B cell (primary cell): ENCODE measurements around the gene MARVELD1. TPM values are rescaled to one million over a fixed set of nuclear protein-coding genes. Genes with fewer than 3 reads are reported as not detected.

Experiments
- ATAC-seq: fragments of 200-7000 bp; cut with Tn5 transposase; one replicate; pipeline ENCODE4 v1.10.0; 2021; ENCODE audit warnings: low read depth, mild to moderate bottlenecking, moderate number of reproducible peaks, moderate library complexity
- CTCF ChIA-PET: fragments of 350-600 bp; sonication (Branson Sonifier 250); formaldehyde crosslinking; loops from one replicate; lab custom pipeline; 2021; ENCODE audit warnings: antibody characterized with exemption, inconsistent platforms; lab: Charles Lee
- POLR2A ChIA-PET: fragments of 350-600 bp; sonication (Branson Sonifier 250); formaldehyde crosslinking; loops from one replicate; lab custom pipeline; 2021; ENCODE audit warnings: antibody characterized with exemption; lab: Charles Lee
- DNase-seq: peaks from one replicate; pipeline ENCODE4 v3.0.0; 2013
- H2AFZ ChIP-seq: 2 replicates; pipeline ENCODE4 v1.6.1; 2012; ENCODE audit warnings: mild to moderate bottlenecking, low read depth, low read length; ENCODE audit not compliant: insufficient read depth, poor library complexity, severe bottlenecking
- H3K27ac ChIP-seq, 2 donors: 1 replicate in 1 of 2; 2 replicates in 1 of 2; pipeline ENCODE4 v1.5.1; 2012 to 2013; ENCODE audit warnings: low read length in 2 of 2, mild to moderate bottlenecking in 2 of 2, moderate library complexity in 1 of 2
- H3K27me3 ChIP-seq, 4 experiments: fragments of 200-600 bp in 1 of 4; sonication (generic) in 1 of 4; replicated peaks in 1 of 4; 1 replicate in 2 of 4; 2 replicates in 2 of 4; pipeline versions ENCODE4 v1.6.1 to v1.7.0; 2013 to 2016; ENCODE audit warnings: low read length in 3 of 4, mild to moderate bottlenecking in 2 of 4, mixed read lengths in 1 of 4, moderate library complexity in 1 of 4; ENCODE audit not compliant: insufficient read depth in 4 of 4, control insufficient read depth in 3 of 4; ENCODE audit errors: control extremely low read depth in 1 of 4
- H3K36me3 ChIP-seq, 2 experiments: replicated peaks in 1 of 2; 1 replicate in 1 of 2; 2 replicates in 1 of 2; pipeline versions ENCODE4 v1.6.1 to v1.7.1; 2013; ENCODE audit warnings: low read length in 1 of 2; ENCODE audit not compliant: insufficient read depth in 2 of 2, control insufficient read depth in 1 of 2; ENCODE audit errors: control extremely low read depth in 1 of 2, extremely low read depth in 1 of 2
- H3K4me1 ChIP-seq, 2 donors: fragments of 200-600 bp in 1 of 2; sonication (generic) in 1 of 2; 1 replicate in 1 of 2; 2 replicates in 1 of 2; pipeline versions ENCODE4 v1.5.1 to v1.6.1; 2013 to 2017; ENCODE audit warnings: low read length in 2 of 2; ENCODE audit not compliant: control insufficient read depth in 2 of 2, insufficient read depth in 2 of 2
- H3K4me2 ChIP-seq: replicated peaks from 2 replicates; pipeline ENCODE3; 2012; ENCODE audit warnings: mild to moderate bottlenecking, low read depth, low read length; ENCODE audit not compliant: poor library complexity, severe bottlenecking
- H3K4me3 ChIP-seq, 5 experiments: fragments of 200-600 bp in 1 of 5; sonication (generic) in 1 of 5; 1 replicate in 3 of 5; 2 replicates in 2 of 5; pipeline versions ENCODE4 v1.5.1 to v1.7.0; 2011 to 2016; ENCODE audit warnings: low read length in 4 of 5, mild to moderate bottlenecking in 4 of 5, low read depth in 2 of 5, control low read depth in 1 of 5, moderate library complexity in 1 of 5; ENCODE audit not compliant: insufficient read depth in 1 of 5; ENCODE audit errors: control extremely low read depth in 1 of 5, extremely low read depth in 1 of 5
- H3K79me2 ChIP-seq: fragments of 200-600 bp; sonication (generic); one replicate; pipeline ENCODE4 v1.6.0; 2016; ENCODE audit warnings: low read length; ENCODE audit not compliant: control insufficient read depth, insufficient read depth
- H3K9ac ChIP-seq: fragments of 200-600 bp; sonication (generic); 2 replicates; pipeline ENCODE4 v1.6.1; 2017; ENCODE audit warnings: mild to moderate bottlenecking, low read length, moderate library complexity
- H3K9me3 ChIP-seq, 3 donors: one replicate each; pipeline versions ENCODE4 v1.6.1 to v1.7.1; 2013; ENCODE audit warnings: low read length in 2 of 3; ENCODE audit not compliant: control insufficient read depth in 2 of 3, insufficient read depth in 1 of 3; ENCODE audit errors: control extremely low read depth in 1 of 3
- H4K20me1 ChIP-seq: 2 replicates; pipeline ENCODE4 v1.6.0; 2012; ENCODE audit warnings: mild to moderate bottlenecking, low read length; ENCODE audit not compliant: insufficient read depth, control insufficient read depth, poor library complexity, severe bottlenecking
- H3K27ac Mint-ChIP-seq: one replicate; pipeline ENCODE4 v1.8.0; 2021; ENCODE audit warnings: mixed read lengths
- H3K27me3 Mint-ChIP-seq: one replicate; pipeline ENCODE4 v1.8.0; 2021; ENCODE audit warnings: mixed read lengths
- H3K4me1 Mint-ChIP-seq: one replicate; pipeline ENCODE4 v1.8.0; 2021; ENCODE audit warnings: mixed read lengths
- H3K4me3 Mint-ChIP-seq: one replicate; pipeline ENCODE4 v1.8.0; 2021; ENCODE audit warnings: mixed read lengths
- H3K9me3 Mint-ChIP-seq: one replicate; pipeline ENCODE4 v1.8.0; 2022; ENCODE audit warnings: mixed read lengths; ENCODE audit not compliant: insufficient read depth
- EZH2 ChIP-seq: IDR thresholded peaks from 2 replicates; pipeline ENCODE4 v1.6.1; 2012; ENCODE audit warnings: borderline replicate concordance, low read depth, mild to moderate bottlenecking, moderate library complexity, low read length; ENCODE audit not compliant: insufficient read depth, poor library complexity, severe bottlenecking
- WGBS: methylation state at CpG from one replicate; pipeline ENCODE4 v1.1.5; 2013; ENCODE audit warnings: missing lambda C conversion rate; ENCODE audit not compliant: insufficient coverage; 5-methylcytosine and 5-hydroxymethylcytosine counted together
- intact Hi-C: fragments of 100-400 bp; cut with micrococcal nuclease; formaldehyde crosslinking; loops from one replicate; pipeline ENCODE4 v1.10.0; 2022
- polyA plus RNA-seq: library from polyadenylated mRNA; depleted of rRNA; stranded (reverse); fragments of >200 nt; gene quantifications from 2 replicates; pipeline ENCODE4 v1.2.3, GENCODE V29; 2012
- total RNA-seq, 2 donors: library from RNA; stranded (reverse); fragments of 120-200 nt in 1 of 2; gene quantifications; 1 replicate in 1 of 2; 2 replicates in 1 of 2; pipeline versions ENCODE4 v1.2.3 to v1.2.4, GENCODE V29; 2013 to 2022
- TF ChIP-seq, protein P1 (sequence below): fragments of 200-600 bp; IDR thresholded peaks from one replicate; pipeline ENCODE4 v1.8.0; 2022; ENCODE audit warnings: antibody characterized with exemption, mild to moderate bottlenecking

The MARVELD1 gene
- total and polyA plus RNA-seq, 2 donors (not counting 1 experiment from before 2014, with no cell fraction given): 0.45 to 0.54 TPM

DNA sequence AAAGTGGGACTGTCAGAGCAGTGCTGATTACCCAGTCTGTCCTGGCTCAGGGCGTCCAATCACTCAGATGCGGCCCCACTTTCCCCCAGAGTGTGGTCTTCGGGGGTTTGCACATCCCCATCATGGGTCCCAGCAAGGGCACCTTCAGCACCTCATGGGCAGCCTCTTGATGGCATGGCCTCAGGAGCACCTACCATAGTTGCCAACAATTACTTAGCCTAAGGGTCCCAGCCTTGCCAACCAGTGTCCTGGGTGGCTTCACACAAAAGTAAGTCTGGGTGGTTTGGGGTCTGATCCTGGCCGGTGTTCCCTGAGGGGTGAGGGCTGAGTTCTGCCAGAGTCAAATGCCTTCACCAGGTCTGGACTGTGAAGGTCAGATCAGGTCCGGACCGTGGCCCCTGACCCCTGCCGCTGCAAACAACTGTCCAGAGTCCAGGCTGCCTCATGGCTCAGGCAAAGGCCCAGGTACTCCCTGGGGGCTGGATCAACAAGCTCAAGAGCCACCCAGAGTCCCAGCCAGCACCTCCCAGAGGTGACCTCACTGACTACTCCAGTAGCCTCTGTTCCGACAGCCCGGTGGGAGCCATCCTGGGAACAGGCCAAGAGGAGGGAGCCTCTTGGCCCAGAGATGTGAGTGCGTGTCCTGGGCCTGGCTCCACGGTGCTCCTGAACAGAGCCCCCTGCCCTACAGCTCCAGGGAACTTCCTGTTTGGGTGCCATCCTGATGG lies 6.2 kb upstream of the MARVELD1 start:
- Mint-ChIP-seq H3K9me3 (no peaks in the 10 kb centered on the region), H3K27ac (no peak overlapping the region), H3K27me3 (peaks cover 34% of the 10 kb centered on the region), H3K4me3 (no peak overlapping the region), H3K4me1 (peaks cover 5% of the 10 kb centered on the region)
- H3K9me3 ChIP-seq: no peaks in the 10 kb centered on the region
- H3K9ac ChIP-seq: no peak overlapping the region
- ChIA-PET POLR2A (no interaction called here), CTCF (interaction anchor here (0.9 to 4.7 kb wide), 4 partner anchors 8 to 29 kb away, joined by 3 to 63 read pairs (median 12); partner anchors contain the start of gene ZFYVE27)
- intact Hi-C loops: no loop called here
- DNase-seq (no peak), ATAC-seq (no peak)
- H3K27ac ChIP-seq: no peak overlapping the region
- no peak overlapping the region for H3K4me3 ChIP-seq
- no peaks in the 10 kb centered on the region for H3K4me1 ChIP-seq
- no peak overlapping the region for H3K4me2 ChIP-seq
- peaks cover 0 to 32% (median 16%) of the 10 kb centered on the region in 4 experiments for H3K27me3 ChIP-seq
- 90% methylated on average over 11 of the region's 11 CpGs for WGBS
- no peak overlapping the region for H2AFZ ChIP-seq
- no peaks in the 10 kb centered on the region for H3K79me2 ChIP-seq
- H4K20me1 ChIP-seq: no peaks in the 10 kb centered on the region
- H3K36me3 ChIP-seq: no peaks in the 10 kb centered on the region
- TF ChIP-seq EZH2: no peak
- TF ChIP-seq, protein P1, sequence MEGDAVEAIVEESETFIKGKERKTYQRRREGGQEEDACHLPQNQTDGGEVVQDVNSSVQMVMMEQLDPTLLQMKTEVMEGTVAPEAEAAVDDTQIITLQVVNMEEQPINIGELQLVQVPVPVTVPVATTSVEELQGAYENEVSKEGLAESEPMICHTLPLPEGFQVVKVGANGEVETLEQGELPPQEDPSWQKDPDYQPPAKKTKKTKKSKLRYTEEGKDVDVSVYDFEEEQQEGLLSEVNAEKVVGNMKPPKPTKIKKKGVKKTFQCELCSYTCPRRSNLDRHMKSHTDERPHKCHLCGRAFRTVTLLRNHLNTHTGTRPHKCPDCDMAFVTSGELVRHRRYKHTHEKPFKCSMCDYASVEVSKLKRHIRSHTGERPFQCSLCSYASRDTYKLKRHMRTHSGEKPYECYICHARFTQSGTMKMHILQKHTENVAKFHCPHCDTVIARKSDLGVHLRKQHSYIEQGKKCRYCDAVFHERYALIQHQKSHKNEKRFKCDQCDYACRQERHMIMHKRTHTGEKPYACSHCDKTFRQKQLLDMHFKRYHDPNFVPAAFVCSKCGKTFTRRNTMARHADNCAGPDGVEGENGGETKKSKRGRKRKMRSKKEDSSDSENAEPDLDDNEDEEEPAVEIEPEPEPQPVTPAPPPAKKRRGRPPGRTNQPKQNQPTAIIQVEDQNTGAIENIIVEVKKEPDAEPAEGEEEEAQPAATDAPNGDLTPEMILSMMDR: no peak

- Mint-ChIP-seq H3K4me1 (peaks cover 10% of the 10 kb centered on the region), H3K4me3 (no peak overlapping the region), H3K9me3 (no peaks in the 10 kb centered on the region), H3K27ac (no peak overlapping the region), H3K27me3 (peaks cover 36% of the 10 kb centered on the region)
- H3K4me1 ChIP-seq: peaks cover 4 to 5% of the 10 kb centered on the region in 2 donors
- H3K9me3 ChIP-seq: no peaks in the 10 kb centered on the region
- H3K4me3 ChIP-seq: no peak overlapping the region
- H3K9ac ChIP-seq: no peak overlapping the region
- DNase-seq (no peak), ATAC-seq (no peak)
- TF ChIP-seq, protein P1: no peak
- H3K36me3 ChIP-seq: no peaks in the 10 kb centered on the region
- 93% methylated on average over 2 of the region's 2 CpGs for WGBS
- intact Hi-C loops: loop anchor here (2.0 kb wide), 1 partner anchor 31 kb away; no protein-coding TSS in a partner anchor
- no peak overlapping the region for H2AFZ ChIP-seq
- H3K27ac ChIP-seq: no peak overlapping the region
- H3K79me2 ChIP-seq: no peaks in the 10 kb centered on the region
- POLR2A ChIA-PET: no interaction called here
- H3K27me3 ChIP-seq: peaks cover 0 to 41% (median 19%) of the 10 kb centered on the region in 4 experiments
- no peaks in the 10 kb centered on the region for H4K20me1 ChIP-seq
- CTCF ChIA-PET: interaction anchor here (0.9 to 4.7 kb wide), 5 partner anchors 8 to 31 kb away, joined by 3 to 63 read pairs (median 14); partner anchors contain the start of gene ZFYVE27
- H3K4me2 ChIP-seq: no peak overlapping the region
Measured at GRCh38 chr10:97708167-97708566, 5.4 kb upstream of the MARVELD1 start.
